ENCODE results near the gene MAGEF1.

GRCh38 chr3:184674626-184675025, 37.2 kb downstream of the MAGEF1 start:
- no peak for TF ChIP-seq CTCF (IDR thresholded peaks at IDR 0.05; ENCODE audit: insufficient read depth, low read length, poor library complexity, severe bottlenecking)
- TF ChIP-seq EZH2phosphoT487 (conservative IDR thresholded peaks at IDR 0.05; ENCODE audit: low read length), result no peak
